ENCODE data around the gene HSPA9.

HSPA9 gene

DNA sequence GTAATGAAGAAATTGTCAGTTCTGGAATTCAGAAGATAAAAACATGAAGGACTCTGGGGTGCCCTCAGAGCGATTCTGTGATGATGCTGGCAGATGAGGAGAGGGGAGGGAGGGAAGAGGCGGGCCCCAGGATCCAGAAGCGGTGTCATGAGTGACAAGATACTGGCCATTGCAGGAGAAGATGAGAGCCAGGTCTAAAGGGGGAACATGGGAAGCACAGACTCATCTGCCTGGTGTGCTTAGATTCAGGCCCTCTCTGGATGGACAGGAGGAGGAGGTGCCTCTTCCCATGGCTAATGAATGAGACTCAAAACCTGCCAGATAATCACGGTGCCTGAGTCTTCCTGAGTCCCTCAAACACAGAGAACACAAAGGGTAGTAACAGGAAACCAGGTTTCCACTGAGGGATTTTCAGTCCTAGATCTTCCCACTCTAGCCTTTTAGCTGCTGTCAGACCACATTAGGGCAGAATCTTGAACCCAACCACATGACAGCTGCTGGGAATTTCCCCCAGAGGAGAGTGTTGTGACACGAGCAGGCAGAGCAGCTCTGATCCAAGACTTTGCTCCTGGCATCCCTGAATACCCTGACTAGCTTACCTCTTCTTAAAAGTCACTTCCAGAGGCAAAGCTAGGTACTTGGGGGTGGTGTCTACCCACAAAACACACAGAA is 28.2 kb upstream of the HSPA9 start:
- Mint-ChIP-seq H3K4me1 (peaks cover 27 to 34% of the 10 kb centered on the region in 2 donors), H3K27me3 (peaks cover 24 to 47% of the 10 kb centered on the region in 2 donors), H3K36me3 (no peaks in the 10 kb centered on the region), H3K4me3 (no peak overlapping the region), H3K27ac (no peak overlapping the region), H3K9me3 (no peaks in the 10 kb centered on the region)
- peak; percentile 44 to 68 for ATAC-seq (replicated peaks)
- peak; percentile 8 for DNase-seq

DNA sequence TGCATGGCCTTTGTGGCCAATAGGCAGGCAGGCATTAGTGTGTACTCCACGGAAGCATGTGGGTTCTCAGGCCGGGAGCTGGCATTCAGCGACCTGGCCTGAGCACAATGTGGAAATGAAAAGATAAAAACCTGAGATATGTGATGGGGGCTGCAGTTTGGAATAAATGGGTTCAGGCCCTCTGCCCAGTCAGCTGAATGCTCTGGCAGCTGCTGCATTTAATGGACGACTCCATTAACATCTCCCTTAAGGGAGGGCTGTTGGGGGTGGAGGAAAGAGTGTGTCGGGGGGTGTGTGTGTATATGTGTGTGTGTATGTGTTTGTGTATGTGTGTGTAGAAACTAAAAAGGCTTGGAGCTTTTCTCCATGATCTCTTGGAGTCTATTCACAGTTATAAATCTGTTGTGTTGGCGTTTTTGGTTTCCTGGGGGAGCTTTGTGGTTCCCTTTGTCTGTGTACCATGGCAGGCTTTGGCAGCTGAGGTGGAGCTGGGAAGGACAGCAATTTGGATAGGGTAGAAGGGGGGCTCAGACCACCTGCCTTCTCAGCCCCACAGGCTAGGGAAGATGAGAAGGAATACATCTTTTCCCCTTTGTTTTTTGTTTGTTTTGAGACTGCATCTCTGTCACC is 27.3 kb upstream of the HSPA9 start:
- Mint-ChIP-seq H3K4me3 (no peak overlapping the region), H3K27me3 (peaks cover 27 to 48% of the 10 kb centered on the region in 2 donors), H3K9me3 (no peaks in the 10 kb centered on the region), H3K27ac (no peak overlapping the region), H3K36me3 (no peaks in the 10 kb centered on the region), H3K4me1 (peaks cover 27 to 34% of the 10 kb centered on the region in 2 donors)
- DNase-seq (no peak), ATAC-seq (replicated peaks) (no peak)

DNA sequence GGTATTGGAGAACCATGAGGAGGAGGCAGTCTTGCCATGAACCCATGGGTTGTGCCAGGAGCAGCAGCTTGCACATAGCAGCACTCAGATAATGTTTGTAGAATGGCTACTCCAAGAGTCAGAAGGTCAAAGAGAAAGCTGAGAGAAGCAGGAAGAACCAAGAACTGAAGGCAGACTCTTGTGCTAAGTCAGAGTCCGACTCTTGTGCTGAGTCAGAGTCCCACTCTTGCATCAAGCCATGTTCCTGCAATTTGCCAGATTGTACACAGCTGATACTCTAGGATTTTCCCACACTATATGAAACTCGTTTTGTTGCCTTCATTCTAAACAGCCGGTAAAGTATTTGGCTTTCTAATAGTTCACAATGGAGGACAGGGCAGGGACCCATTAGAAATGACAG is 26.2 kb upstream of the HSPA9 start:
- Mint-ChIP-seq H3K4me3 (no peak overlapping the region), H3K9me3 (no peaks in the 10 kb centered on the region), H3K4me1 (peaks cover 28 to 41% of the 10 kb centered on the region in 2 donors), H3K36me3 (no peaks in the 10 kb centered on the region), H3K27ac (no peak overlapping the region), H3K27me3 (peaks cover 28 to 52% of the 10 kb centered on the region in 2 donors)
- ATAC-seq (replicated peaks) (no peak), DNase-seq (no peak)

DNA sequence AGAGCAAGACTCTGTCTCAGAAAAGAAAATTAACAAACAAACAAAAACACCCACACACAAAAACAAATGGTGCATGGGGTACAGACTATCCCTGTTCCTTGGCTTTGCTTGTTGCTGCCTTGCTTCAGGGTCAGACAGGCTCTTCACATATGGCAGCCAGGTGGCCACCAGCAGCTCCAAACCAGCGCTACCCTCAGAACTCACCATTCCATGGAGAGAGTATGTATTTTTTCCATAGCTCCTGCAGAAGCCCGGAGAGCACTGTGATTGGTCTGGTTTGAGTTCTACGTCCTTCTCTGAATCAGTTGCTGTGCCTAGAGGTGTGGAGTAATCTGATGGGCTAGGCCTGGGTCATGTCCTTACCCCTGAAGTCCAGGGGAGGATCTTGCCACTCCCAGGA is 25.2 kb upstream of the HSPA9 start:
- no peak for ATAC-seq (replicated peaks)
- Mint-ChIP-seq H3K36me3 (no peaks in the 10 kb centered on the region), H3K27ac (no peak overlapping the region), H3K9me3 (no peaks in the 10 kb centered on the region), H3K4me1 (peaks cover 28 to 39% of the 10 kb centered on the region in 2 donors), H3K27me3 (peaks cover 28 to 55% of the 10 kb centered on the region in 2 donors), H3K4me3 (no peak overlapping the region)
- DNase-seq = no peak

DNA sequence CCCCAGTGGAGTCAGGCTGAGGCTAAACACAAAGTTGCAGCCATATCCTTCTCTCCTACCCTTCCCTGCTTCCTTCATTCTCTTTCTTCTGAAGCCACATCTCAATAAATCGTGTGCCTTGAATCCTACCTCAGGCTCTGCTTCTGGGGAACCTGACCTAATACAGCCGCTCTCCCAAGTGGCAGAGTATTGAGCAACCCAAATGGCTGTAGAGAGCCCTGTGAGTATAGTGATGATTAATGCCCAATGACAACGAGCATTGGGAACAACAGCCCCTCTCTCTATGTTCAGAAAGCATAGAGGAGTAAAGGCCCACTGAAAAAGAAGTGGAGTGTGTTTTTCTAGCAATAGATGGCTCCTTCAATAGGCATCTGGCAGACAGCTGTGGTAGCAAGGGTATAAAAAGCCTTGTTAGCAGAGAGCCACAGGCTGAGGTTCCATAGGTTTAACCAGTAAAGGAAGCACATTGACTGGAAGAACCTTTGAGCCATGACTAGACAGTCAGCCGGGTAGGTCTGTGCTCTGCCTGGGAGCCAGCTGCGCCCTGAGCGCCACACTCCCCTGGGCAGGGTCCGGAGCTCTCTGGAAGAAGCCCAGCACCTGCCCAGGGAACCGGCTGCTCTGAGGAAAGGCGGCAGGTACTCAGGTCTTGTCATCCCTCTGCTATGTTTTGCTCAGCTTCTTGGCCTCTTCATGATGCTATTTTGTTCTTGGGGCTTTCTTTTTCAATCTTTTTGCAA is 22.6 kb upstream of the HSPA9 start:
- ATAC-seq (replicated peaks) = no peak
- H3K9me3 Mint-ChIP-seq = no peaks in the 10 kb centered on the region
- peaks cover 28 to 59% of the 10 kb centered on the region in 2 donors for H3K27me3 Mint-ChIP-seq
- DNase-seq = no peak
- no peak overlapping the region for H3K4me3 Mint-ChIP-seq
- H3K36me3 Mint-ChIP-seq = no peaks in the 10 kb centered on the region
- H3K4me1 Mint-ChIP-seq = peaks cover 7 to 15% of the 10 kb centered on the region in 2 donors
- no peak overlapping the region for H3K27ac Mint-ChIP-seq

DNA sequence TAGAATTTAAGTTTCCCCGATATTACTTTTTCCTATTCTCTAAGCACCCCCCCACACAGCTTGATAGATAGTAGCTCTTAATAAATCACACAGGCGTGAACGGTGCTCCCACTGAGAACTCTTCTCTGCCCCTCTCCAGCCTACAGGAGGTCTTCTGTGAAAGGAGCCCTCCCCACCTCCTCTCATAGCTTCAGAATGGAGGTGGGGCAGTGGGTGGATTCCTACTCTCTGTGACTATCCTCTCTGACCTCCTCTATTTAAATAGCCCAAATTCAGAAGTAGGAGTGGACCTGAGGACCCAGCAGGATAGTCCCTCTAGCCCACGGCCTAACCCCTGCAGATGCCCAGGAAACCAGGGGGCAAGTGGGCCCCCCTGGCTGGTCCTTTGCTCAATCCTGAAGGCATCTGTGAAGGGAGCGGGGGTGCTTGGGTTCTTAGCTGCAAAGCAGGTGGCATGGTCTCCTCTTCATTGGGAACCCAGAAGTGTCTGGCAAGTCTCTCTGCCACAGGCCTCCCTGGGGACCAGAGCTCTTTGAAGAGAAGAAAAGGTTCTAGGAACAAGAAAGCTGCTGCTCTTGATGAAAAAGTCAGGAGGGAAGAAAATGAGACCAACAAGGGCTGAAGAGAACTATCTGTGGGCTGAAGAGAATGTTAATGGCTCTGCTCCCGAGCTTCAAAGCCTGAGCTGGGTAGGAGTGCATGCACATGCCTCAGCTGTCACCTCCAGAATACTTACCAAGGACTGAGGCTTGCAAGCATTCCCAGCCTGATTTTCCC is 21.1 kb upstream of the HSPA9 start:
- Mint-ChIP-seq H3K36me3 (no peaks in the 10 kb centered on the region), H3K4me1 (peaks cover 5 to 10% of the 10 kb centered on the region in 2 donors), H3K27me3 (peaks cover 21 to 48% of the 10 kb centered on the region in 2 donors), H3K4me3 (no peak overlapping the region), H3K9me3 (no peaks in the 10 kb centered on the region), H3K27ac (no peak overlapping the region)
- DNase-seq = no peak
- peak in 1 of 2 donors; percentile 33 for ATAC-seq (replicated peaks)

DNA sequence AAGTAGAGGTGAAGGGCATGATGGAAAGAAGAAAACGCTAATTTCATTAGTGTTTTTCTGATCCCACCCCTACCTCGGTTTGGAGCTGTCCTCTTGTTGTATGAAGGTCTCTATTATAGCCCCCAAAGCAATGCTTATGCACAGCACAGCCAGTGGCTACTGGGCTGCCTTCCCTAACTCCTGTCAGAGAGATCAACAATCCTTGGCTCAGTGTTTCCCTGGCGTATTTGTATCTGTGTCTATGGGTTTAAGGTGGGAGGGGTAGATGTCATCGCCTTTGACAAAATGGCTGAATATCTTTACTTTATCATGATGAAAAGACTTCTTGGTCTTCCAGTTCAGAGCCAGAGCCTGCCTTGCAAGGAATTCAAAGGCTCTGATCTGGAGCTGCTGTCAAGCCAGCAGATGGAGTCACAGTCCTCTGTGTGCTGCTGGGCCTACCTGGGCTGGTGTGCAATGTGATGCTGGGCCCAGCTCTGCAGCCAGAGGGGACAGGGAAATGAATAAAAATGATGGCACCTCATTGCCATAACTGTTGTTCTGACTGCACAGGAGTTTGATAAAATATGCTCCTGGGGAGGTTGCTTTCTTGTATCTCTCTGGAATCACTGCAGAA is 20.1 kb upstream of the HSPA9 start:
- Mint-ChIP-seq H3K27ac (no peak overlapping the region), H3K36me3 (no peaks in the 10 kb centered on the region), H3K9me3 (no peaks in the 10 kb centered on the region), H3K4me1 (peaks cover 4 to 10% of the 10 kb centered on the region in 2 donors), H3K4me3 (no peak overlapping the region), H3K27me3 (peaks cover 19 to 38% of the 10 kb centered on the region in 2 donors)
- ATAC-seq (replicated peaks) = no peak
- no peak for DNase-seq

DNA sequence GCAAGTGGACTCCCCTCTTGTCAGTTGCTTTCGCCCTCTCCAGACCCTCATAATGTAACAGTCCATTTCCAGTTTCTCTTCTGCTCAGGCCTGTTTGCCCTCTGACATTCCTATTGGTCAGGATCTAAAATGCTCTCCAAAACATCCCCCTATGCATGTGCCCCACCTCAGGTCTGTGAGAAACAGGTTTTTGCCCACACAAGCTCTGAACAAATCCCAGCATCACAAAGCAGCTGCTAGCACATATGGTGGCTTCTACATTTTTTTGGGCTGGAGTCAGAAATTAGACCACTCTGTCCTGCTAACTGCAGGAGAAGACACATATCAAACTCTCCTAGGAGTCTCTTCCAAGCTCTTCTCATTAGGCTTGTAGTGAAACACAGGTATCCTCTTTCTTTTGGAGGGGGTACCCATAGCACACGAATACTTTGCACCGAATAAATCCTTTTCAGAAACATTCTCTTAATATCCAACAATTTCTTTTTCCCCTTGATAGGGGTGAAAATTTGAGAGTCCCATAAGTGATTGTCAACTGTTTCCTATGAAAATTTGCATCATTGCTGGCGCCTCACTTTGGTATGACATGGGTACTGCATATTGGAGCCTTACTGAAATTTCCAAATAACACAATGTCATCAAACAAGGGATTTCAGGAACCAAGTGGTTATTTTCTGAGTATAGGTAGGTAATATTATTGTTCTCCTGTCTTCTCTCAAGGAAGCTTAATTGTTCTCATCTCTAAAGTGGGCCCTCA is 19.3 kb upstream of the HSPA9 start:
- Mint-ChIP-seq H3K4me3 (no peak overlapping the region), H3K36me3 (no peaks in the 10 kb centered on the region), H3K4me1 (peaks cover 4 to 10% of the 10 kb centered on the region in 2 donors), H3K9me3 (no peaks in the 10 kb centered on the region), H3K27me3 (peaks cover 17 to 36% of the 10 kb centered on the region in 2 donors), H3K27ac (no peak overlapping the region)
- ATAC-seq (replicated peaks) (no peak), DNase-seq (no peak)

DNA sequence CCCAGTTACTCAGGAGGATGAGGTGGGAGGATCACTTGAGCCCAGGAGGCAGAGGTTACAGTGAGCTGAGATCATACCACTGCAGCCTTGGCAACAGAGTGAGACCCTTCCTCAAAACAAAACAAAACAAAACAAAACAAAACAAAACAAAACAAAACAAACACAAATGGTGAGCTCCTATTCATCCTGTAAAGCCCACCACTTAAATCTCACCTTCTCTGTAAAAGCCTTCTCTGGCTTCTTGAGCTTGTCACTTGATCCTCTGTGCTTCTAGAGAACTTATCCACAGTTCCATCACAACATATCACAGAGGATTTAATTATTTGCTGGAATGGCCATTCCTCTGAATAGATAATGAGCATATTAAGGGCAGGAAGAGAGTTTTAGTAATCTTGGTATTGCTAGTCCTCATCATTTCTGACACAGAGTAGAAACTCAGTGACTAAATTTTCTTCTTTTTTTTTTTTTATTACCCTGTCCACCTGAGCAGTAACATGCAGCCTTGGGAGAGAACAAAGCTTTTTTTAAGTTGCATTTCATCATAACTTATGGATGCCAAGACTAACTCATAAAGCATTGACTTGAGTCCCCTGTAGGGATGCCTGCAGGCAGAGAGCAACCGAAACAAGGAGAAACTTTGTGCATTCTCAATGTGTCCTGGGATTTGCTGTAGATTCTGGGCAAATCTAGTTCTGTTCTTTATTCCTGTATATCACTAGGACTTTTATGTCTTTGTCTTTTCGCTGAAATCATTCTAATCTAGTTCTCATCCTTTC is 13.0 kb upstream of the HSPA9 start:
- DNase-seq = no peak
- H3K27ac Mint-ChIP-seq = no peak overlapping the region
- peaks cover 13 to 17% of the 10 kb centered on the region in 2 donors for H3K27me3 Mint-ChIP-seq
- ATAC-seq (replicated peaks) = no peak
- H3K9me3 Mint-ChIP-seq = peaks cover 0 to 2% of the 10 kb centered on the region in 2 donors
- H3K36me3 Mint-ChIP-seq = no peaks in the 10 kb centered on the region
- no peak overlapping the region for H3K4me3 Mint-ChIP-seq
- no peaks in the 10 kb centered on the region for H3K4me1 Mint-ChIP-seq

DNA sequence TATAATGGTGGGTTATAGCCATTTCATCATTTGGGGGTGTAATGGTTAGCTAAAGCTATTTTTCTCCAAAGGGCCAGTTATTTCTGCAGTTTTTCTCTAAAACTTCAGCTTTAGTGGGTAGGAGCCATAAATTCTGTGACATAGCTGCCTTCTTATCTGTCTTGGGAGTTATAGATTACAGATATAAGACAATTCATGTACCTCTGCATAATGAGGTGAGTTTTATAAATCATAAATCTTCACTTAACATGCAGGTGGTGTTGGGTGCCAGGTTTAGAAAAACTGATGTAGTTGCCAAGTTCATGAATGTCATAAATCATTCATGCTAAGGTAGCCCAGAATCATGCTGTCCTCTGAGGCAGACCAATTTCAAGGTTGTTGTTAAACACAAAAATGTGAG is 10.0 kb upstream of the HSPA9 start:
- Mint-ChIP-seq H3K4me3 (no peak overlapping the region), H3K27ac (no peak overlapping the region), H3K9me3 (peaks cover 0 to 2% of the 10 kb centered on the region in 2 donors), H3K27me3 (peaks cover 13% of the 10 kb centered on the region in 2 donors), H3K36me3 (no peaks in the 10 kb centered on the region), H3K4me1 (no peaks in the 10 kb centered on the region)
- ATAC-seq (replicated peaks) = no peak
- no peak for DNase-seq

DNA sequence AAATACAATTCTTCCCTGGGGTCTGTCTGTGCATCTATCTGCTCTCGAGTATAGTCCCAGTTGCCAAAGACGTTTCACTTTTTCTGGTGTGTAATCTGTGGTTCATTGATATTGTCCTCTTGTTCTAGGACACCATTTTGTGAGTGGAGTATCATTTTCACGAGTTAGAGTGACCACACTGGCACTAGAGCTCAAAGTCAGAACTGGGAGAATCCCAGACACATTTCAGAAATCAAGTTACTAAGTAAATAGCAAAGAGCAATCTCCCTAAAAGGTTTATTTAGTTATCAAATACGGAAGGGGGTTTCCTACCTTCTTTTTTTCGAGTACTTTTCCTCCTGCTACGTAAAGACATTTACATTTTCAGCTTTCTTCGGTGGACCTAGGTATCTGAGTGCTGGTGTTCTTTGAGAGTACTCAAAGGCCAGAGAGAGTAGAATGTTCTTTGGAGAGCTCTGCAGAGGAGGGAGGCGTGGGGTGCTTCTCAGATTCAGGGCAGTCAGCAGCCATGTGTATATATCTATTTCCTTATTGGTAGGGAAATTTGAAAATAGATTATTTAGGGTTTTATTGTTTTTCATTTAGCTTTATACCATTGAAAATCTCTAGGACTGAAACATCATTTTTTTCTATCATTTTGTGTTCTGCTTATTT is 8.9 kb upstream of the HSPA9 start:
- no peak overlapping the region for H3K27ac Mint-ChIP-seq
- peaks cover 0 to 2% of the 10 kb centered on the region in 2 donors for H3K9me3 Mint-ChIP-seq
- DNase-seq (no peak), ATAC-seq (replicated peaks) (no peak)
- H3K36me3 Mint-ChIP-seq = no peaks in the 10 kb centered on the region
- no peaks in the 10 kb centered on the region for H3K4me1 Mint-ChIP-seq
- H3K4me3 Mint-ChIP-seq = no peak overlapping the region
- peaks cover 13% of the 10 kb centered on the region in 2 donors for H3K27me3 Mint-ChIP-seq

DNA sequence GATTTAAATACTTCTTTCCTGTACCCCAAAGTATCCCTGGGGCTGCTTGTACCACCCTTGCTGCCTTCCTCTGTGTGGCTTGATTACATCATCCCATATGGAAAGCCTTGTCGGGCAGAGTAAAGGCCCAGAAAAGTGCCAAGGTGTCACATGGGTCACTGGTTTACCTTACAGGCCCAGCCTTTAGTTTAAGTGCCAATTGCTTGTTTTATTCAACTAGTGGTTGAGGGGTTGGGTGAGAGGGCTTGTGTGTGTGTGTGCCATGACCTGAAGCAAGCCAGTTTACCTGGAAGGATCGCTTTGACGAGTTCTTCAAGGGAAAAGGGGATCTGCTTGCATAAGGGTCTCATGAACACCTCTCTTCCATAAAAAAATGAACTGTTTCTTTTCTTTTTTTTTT is 7.8 kb upstream of the HSPA9 start:
- H3K36me3 Mint-ChIP-seq = no peaks in the 10 kb centered on the region
- DNase-seq (no peak), ATAC-seq (replicated peaks) (no peak)
- no peak overlapping the region for H3K4me3 Mint-ChIP-seq
- peaks cover 0 to 2% of the 10 kb centered on the region in 2 donors for H3K9me3 Mint-ChIP-seq
- H3K27ac Mint-ChIP-seq = no peak overlapping the region
- no peaks in the 10 kb centered on the region for H3K4me1 Mint-ChIP-seq
- H3K27me3 Mint-ChIP-seq = peaks cover 13% of the 10 kb centered on the region in 2 donors
